HEK293 (cell line): ENCODE results near the gene PPARG.

Source experiments
- MYNN ChIP-seq: fragments of 450-650 bp; formaldehyde crosslinking; IDR thresholded peaks from 2 replicates; pipeline ENCODE4 v1.5.1; 2016; ENCODE audit warnings: missing biosample characterization, missing genetic modification characterization, borderline replicate concordance
- PRDM1 ChIP-seq: fragments of 450-650 bp; formaldehyde crosslinking; IDR thresholded peaks from 2 replicates; pipeline ENCODE4; 2016; ENCODE audit warnings: missing biosample characterization, missing genetic modification characterization
- YY1 ChIP-seq: fragments of 450-650 bp; formaldehyde crosslinking; IDR thresholded peaks from 2 replicates; pipeline ENCODE4 v1.5.1; 2018; ENCODE audit warnings: missing biosample characterization, missing genetic modification characterization
- ZBTB21 ChIP-seq: fragments of 450-650 bp; formaldehyde crosslinking; IDR thresholded peaks from 2 replicates; pipeline ENCODE4 v1.5.1; 2017; ENCODE audit warnings: missing biosample characterization, missing genetic modification characterization
- ZBTB7A ChIP-seq: fragments of 450-650 bp; formaldehyde crosslinking; IDR thresholded peaks from 2 replicates; pipeline ENCODE4 v1.5.1; 2016; ENCODE audit warnings: low read depth, missing biosample characterization, missing genetic modification characterization
- ZNF140 ChIP-seq: fragments of 450-650 bp; formaldehyde crosslinking; IDR thresholded peaks from 2 replicates; pipeline ENCODE4 v1.5.1; 2016; ENCODE audit warnings: missing biosample characterization, missing genetic modification characterization
- TF ChIP-seq, protein P1 (sequence below): fragments of 450-650 bp; formaldehyde crosslinking; IDR thresholded peaks from 2 replicates; pipeline ENCODE4 v1.5.1; 2016; ENCODE audit warnings: missing biosample characterization, missing genetic modification characterization
- TF ChIP-seq, protein P2 (sequence below): fragments of 450-650 bp; formaldehyde crosslinking; IDR thresholded peaks from 2 replicates; pipeline ENCODE4 v1.5.1; 2016; ENCODE audit warnings: missing biosample characterization, missing genetic modification characterization
- TF ChIP-seq, protein P3 (sequence below): fragments of 450-650 bp; formaldehyde crosslinking; IDR thresholded peaks from 2 replicates; pipeline ENCODE4 v1.5.1; 2016; ENCODE audit warnings: missing biosample characterization, missing genetic modification characterization

DNA sequence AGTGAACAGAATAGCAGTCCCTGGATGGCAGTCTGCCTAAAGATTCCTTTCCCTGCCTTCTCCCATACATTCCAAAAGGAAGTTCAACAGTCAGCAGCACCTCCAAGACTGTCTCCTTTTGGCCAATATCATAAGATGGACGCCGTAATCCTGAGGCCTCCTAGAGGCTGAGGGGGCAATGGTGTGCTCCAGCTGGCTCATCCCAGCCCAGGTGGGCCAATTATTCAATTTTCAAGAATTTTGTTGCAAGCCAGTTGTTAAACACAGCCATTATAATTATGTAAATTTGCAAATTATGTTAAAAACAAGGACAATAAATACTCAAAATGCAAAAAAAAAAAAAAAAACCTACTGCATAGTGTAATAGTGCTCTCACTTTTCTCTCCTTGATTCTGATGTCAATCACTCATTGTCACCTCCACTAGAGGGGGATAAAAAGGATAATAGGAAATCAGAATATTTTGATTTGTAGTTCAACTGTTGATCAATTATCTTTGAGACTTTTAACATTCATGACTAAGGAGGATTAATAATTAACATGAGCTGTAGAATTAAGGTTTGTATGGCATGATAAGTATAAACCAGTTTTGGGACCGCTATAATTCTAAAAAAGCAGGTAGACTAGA lies 40.1 kb downstream of the PPARG start:
- TF ChIP-seq, protein P1, sequence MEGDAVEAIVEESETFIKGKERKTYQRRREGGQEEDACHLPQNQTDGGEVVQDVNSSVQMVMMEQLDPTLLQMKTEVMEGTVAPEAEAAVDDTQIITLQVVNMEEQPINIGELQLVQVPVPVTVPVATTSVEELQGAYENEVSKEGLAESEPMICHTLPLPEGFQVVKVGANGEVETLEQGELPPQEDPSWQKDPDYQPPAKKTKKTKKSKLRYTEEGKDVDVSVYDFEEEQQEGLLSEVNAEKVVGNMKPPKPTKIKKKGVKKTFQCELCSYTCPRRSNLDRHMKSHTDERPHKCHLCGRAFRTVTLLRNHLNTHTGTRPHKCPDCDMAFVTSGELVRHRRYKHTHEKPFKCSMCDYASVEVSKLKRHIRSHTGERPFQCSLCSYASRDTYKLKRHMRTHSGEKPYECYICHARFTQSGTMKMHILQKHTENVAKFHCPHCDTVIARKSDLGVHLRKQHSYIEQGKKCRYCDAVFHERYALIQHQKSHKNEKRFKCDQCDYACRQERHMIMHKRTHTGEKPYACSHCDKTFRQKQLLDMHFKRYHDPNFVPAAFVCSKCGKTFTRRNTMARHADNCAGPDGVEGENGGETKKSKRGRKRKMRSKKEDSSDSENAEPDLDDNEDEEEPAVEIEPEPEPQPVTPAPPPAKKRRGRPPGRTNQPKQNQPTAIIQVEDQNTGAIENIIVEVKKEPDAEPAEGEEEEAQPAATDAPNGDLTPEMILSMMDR (tag by site-specific recombination) = no peak
- TF ChIP-seq, protein P2, sequence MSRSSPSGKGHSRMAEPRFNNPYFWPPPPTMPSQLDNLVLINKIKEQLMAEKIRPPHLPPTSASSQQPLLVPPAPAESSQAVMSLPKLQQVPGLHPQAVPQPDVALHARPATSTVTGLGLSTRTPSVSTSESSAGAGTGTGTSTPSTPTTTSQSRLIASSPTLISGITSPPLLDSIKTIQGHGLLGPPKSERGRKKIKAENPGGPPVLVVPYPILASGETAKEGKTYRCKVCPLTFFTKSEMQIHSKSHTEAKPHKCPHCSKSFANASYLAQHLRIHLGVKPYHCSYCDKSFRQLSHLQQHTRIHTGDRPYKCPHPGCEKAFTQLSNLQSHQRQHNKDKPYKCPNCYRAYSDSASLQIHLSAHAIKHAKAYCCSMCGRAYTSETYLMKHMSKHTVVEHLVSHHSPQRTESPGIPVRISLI (tag by site-specific recombination) = no peak
- no peak for TF ChIP-seq ZBTB7A (tag by site-specific recombination)
- no peak for TF ChIP-seq YY1 (tag by site-specific recombination)
- TF ChIP-seq ZBTB21 (tag by site-specific recombination) = no peak
- TF ChIP-seq PRDM1 = no peak
- TF ChIP-seq, protein P3, sequence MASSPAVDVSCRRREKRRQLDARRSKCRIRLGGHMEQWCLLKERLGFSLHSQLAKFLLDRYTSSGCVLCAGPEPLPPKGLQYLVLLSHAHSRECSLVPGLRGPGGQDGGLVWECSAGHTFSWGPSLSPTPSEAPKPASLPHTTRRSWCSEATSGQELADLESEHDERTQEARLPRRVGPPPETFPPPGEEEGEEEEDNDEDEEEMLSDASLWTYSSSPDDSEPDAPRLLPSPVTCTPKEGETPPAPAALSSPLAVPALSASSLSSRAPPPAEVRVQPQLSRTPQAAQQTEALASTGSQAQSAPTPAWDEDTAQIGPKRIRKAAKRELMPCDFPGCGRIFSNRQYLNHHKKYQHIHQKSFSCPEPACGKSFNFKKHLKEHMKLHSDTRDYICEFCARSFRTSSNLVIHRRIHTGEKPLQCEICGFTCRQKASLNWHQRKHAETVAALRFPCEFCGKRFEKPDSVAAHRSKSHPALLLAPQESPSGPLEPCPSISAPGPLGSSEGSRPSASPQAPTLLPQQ (tag by site-specific recombination) = no peak
- TF ChIP-seq MYNN = no peak
- no peak for TF ChIP-seq ZNF140 (tag by site-specific recombination)
